Liver (tissue), 9 donors: ENCODE data around the gene F11. TPM values are rescaled to one million over a fixed set of nuclear protein-coding genes. Genes with fewer than 3 reads are reported as not detected.
"Not testable (repeated sequence)": the region's sequence is repeated elsewhere in the genome, so short reads cannot be mapped to it uniquely, and the experiment has no call there.

Experiments used
- DNase-seq: peaks from one replicate; pipeline ENCODE4 v3.0.0-alpha.2; 2017; ENCODE audit warnings: low spot score
- H3K27ac ChIP-seq, 2 donors: one replicate each; pipeline ENCODE4 v1.7.0; 2013; ENCODE audit warnings: inconsistent platforms in 2 of 2, low read length in 2 of 2, control low read depth in 1 of 2, low read depth in 1 of 2, mild to moderate bottlenecking in 1 of 2
- H3K27me3 ChIP-seq, 4 donors: one replicate each; pipeline versions ENCODE4 v1.6.1 to v1.7.0; 2013; ENCODE audit warnings: low read length in 3 of 4, inconsistent platforms in 1 of 4, mild to moderate bottlenecking in 1 of 4, moderate library complexity in 1 of 4; ENCODE audit not compliant: control insufficient read depth in 4 of 4, insufficient read depth in 4 of 4
- H3K36me3 ChIP-seq, 4 donors: one replicate each; pipeline versions ENCODE4 v1.6.1 to v1.7.0; 2013; ENCODE audit warnings: low read length in 3 of 4, mild to moderate bottlenecking in 3 of 4, low read depth in 1 of 4, moderate library complexity in 1 of 4; ENCODE audit not compliant: control insufficient read depth in 4 of 4, insufficient read depth in 3 of 4
- H3K4me1 ChIP-seq, 4 donors: one replicate each; pipeline versions ENCODE4 v1.6.1 to v1.7.0; 2013; ENCODE audit warnings: low read length in 3 of 4, mild to moderate bottlenecking in 3 of 4, moderate library complexity in 1 of 4; ENCODE audit not compliant: control insufficient read depth in 4 of 4, insufficient read depth in 4 of 4
- H3K4me3 ChIP-seq, 3 donors: one replicate each; pipeline versions ENCODE4 v1.6.1 to v1.7.0; 2013; ENCODE audit warnings: low read length in 3 of 3, control low read depth in 1 of 3, low read depth in 1 of 3, mild to moderate bottlenecking in 1 of 3
- H3K9ac ChIP-seq, 2 donors: one replicate each; pipeline ENCODE4 v1.7.0; 2013; ENCODE audit warnings: low read length in 2 of 2, mild to moderate bottlenecking in 2 of 2, moderate library complexity in 2 of 2, control low read depth in 1 of 2, low read depth in 1 of 2
- H3K9me3 ChIP-seq, 4 donors: one replicate each; pipeline versions ENCODE4 v1.6.1 to v1.7.0; 2013; ENCODE audit warnings: low read length in 3 of 4; ENCODE audit not compliant: control insufficient read depth in 4 of 4
- EGR1 ChIP-seq, 2 donors: IDR thresholded peaks; 2 replicates each; pipeline ENCODE4 v1.6.1; 2016 to 2018; ENCODE audit warnings: antibody characterized with exemption in 2 of 2, low read depth in 2 of 2
- FOXA1 ChIP-seq: IDR thresholded peaks from 2 replicates; pipeline ENCODE4 v1.6.1; 2016; ENCODE audit warnings: antibody characterized with exemption
- FOXA2 ChIP-seq: IDR thresholded peaks from 2 replicates; pipeline ENCODE4 v1.6.1; 2016; ENCODE audit warnings: antibody characterized with exemption
- HNF4A ChIP-seq, 2 donors: conservative IDR thresholded peaks; 2 replicates each; pipeline ENCODE4 v1.6.1; 2016; ENCODE audit warnings: antibody characterized with exemption in 2 of 2, mild to moderate bottlenecking in 2 of 2
- HNF4G ChIP-seq: IDR thresholded peaks from 2 replicates; pipeline ENCODE4 v1.6.1; 2016; ENCODE audit warnings: antibody characterized with exemption
- NR2F2 ChIP-seq: IDR thresholded peaks from 2 replicates; pipeline ENCODE4 v1.6.1; 2016; ENCODE audit warnings: antibody characterized with exemption
- RAD21 ChIP-seq, 2 donors: IDR thresholded peaks; 2 replicates each; pipeline ENCODE4 v1.6.1; 2016; ENCODE audit warnings: antibody characterized with exemption in 2 of 2, mild to moderate bottlenecking in 2 of 2
- RXRA ChIP-seq, 2 donors: IDR thresholded peaks; 2 replicates each; pipeline ENCODE4 v1.6.1; 2017 to 2018; ENCODE audit warnings: antibody characterized with exemption in 2 of 2, mild to moderate bottlenecking in 1 of 2
- TAF1 ChIP-seq: conservative IDR thresholded peaks from 2 replicates; pipeline ENCODE4 v1.6.1; 2016; ENCODE audit warnings: antibody characterized with exemption, mild to moderate bottlenecking
- YY1 ChIP-seq: IDR thresholded peaks from 2 replicates; pipeline ENCODE4 v1.6.1; 2016; ENCODE audit warnings: antibody characterized with exemption, mild to moderate bottlenecking
- WGBS: extraction: QIAGEN DNeasy Blood & Tissue Kit; methylation state at CpG from one replicate; pipeline ENCODE4 v1.1.7; 2013; 5-methylcytosine and 5-hydroxymethylcytosine counted together
- polyA plus RNA-seq, 2 donors: library from polyadenylated mRNA; stranded (reverse) in 1 of 2; unstranded in 1 of 2; fragments of 200-250 nt in 1 of 2; fragments of >200 nt in 1 of 2; fragmentation: Nextera tagmentation in 1 of 2; extraction: Ambion mirVana in 1 of 2; gene quantifications; one replicate each; pipeline versions ENCODE4 v1.2.1 to v1.2.3, GENCODE V29; 2013 to 2015
- total RNA-seq, 2 donors: library from RNA; depleted of rRNA; stranded (reverse); fragments of >200 nt; gene quantifications; one replicate each; pipeline ENCODE4 v1.2.3, GENCODE V29; 2014
- TF ChIP-seq, protein P1 (sequence below): IDR thresholded peaks from 2 replicates; pipeline ENCODE4 v1.6.1; 2016; ENCODE audit warnings: antibody characterized with exemption, mild to moderate bottlenecking
- TF ChIP-seq, protein P2 (sequence below): fragments of 150-350 bp; IDR thresholded peaks from 2 replicates; pipeline ENCODE4 v1.5.1; 2017; ENCODE audit warnings: improper control_type of control experiment, low read depth, low read length; ENCODE audit not compliant: missing input control
- TF ChIP-seq, protein P3 (sequence below): IDR thresholded peaks from 2 replicates; pipeline ENCODE4 v1.6.1; 2016; ENCODE audit warnings: antibody characterized with exemption
- donor health status: healthy.
- donor health status: healthy.
- donor health status: healthy.
- donor health status: healthy.
- donor health status: healthy.

The F11 gene
- total and polyA plus RNA-seq, 4 donors: 54.6 to 207 (median 115) TPM

DNA sequence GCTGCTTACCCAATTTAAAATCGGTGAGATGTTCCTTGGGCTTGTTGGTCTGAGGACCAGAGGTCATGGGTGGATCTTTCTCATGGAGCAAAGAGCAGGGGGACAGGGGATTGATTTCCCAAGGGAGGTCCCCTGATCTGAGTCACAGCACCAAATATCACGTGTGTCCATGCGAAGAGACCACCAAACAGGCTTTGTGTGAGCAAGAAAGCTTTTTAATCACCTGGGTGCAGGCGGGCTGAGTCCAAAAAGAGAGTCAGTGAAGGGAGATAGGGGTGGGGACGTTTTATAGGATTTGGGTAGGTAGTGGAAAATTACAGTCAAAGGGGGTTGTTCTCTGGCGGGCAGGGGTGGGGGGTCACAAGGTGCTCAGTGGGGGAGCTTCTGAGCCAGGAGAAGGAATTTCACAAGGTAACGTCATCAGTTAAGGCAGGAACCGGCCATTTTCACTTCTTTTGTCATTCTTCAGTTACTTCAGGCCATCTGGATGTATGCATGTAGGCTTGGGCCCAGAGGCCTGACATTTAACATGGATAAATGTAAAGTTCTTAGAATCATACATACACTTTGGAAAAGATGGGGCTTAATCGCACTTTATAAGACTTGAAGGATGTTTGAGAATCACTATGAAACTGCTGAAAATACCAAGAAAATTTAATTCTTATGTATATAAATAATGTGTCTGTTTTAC is 18.8 kb upstream of the F11 start:
- not testable (repeated sequence) for DNase-seq, H3K9me3 ChIP-seq, H3K27me3 ChIP-seq, H3K9ac ChIP-seq, H3K4me3 ChIP-seq, H3K27ac ChIP-seq, H3K36me3 ChIP-seq
- 94% methylated on average over 9 of the region's 9 CpGs for WGBS
- H3K4me1 ChIP-seq: peaks cover 4 to 17% (median 12%) of the 10 kb centered on the region in 4 donors

DNA sequence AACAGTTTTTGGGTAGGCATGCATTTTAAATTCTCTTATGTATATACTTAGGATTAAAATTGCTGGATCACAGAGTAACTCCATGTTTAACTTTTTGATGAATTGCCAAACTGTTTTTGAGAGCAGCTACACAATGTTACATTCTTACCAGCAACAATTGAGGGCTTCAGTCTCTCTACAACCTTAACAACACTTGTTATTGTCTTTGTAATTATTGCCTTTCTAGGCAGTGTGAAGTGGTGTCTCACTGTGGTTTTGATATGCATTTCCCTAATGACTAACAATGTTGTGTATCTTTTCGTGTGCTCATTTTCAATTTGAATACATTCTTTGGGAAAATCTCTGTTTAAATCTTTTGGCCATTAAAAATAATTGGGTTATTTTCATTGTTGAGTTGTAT is 17.3 kb upstream of the F11 start:
- Histone ChIP-seq H3K36me3 (peaks cover 0 to 16% (median 10%) of the 10 kb centered on the region in 4 donors), H3K9ac (no peak overlapping the region), H3K4me1 (peaks cover 4 to 17% (median 12%) of the 10 kb centered on the region in 4 donors), H3K27ac (no peak overlapping the region), H3K27me3 (no peaks in the 10 kb centered on the region), H3K4me3 (no peak overlapping the region), H3K9me3 (no peaks in the 10 kb centered on the region)
- WGBS: 84% methylated on average over 1 of the region's 1 CpG
- no peak for DNase-seq
- TF ChIP-seq, protein P1, sequence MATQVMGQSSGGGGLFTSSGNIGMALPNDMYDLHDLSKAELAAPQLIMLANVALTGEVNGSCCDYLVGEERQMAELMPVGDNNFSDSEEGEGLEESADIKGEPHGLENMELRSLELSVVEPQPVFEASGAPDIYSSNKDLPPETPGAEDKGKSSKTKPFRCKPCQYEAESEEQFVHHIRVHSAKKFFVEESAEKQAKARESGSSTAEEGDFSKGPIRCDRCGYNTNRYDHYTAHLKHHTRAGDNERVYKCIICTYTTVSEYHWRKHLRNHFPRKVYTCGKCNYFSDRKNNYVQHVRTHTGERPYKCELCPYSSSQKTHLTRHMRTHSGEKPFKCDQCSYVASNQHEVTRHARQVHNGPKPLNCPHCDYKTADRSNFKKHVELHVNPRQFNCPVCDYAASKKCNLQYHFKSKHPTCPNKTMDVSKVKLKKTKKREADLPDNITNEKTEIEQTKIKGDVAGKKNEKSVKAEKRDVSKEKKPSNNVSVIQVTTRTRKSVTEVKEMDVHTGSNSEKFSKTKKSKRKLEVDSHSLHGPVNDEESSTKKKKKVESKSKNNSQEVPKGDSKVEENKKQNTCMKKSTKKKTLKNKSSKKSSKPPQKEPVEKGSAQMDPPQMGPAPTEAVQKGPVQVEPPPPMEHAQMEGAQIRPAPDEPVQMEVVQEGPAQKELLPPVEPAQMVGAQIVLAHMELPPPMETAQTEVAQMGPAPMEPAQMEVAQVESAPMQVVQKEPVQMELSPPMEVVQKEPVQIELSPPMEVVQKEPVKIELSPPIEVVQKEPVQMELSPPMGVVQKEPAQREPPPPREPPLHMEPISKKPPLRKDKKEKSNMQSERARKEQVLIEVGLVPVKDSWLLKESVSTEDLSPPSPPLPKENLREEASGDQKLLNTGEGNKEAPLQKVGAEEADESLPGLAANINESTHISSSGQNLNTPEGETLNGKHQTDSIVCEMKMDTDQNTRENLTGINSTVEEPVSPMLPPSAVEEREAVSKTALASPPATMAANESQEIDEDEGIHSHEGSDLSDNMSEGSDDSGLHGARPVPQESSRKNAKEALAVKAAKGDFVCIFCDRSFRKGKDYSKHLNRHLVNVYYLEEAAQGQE: no peak
- TF ChIP-seq, protein P2, sequence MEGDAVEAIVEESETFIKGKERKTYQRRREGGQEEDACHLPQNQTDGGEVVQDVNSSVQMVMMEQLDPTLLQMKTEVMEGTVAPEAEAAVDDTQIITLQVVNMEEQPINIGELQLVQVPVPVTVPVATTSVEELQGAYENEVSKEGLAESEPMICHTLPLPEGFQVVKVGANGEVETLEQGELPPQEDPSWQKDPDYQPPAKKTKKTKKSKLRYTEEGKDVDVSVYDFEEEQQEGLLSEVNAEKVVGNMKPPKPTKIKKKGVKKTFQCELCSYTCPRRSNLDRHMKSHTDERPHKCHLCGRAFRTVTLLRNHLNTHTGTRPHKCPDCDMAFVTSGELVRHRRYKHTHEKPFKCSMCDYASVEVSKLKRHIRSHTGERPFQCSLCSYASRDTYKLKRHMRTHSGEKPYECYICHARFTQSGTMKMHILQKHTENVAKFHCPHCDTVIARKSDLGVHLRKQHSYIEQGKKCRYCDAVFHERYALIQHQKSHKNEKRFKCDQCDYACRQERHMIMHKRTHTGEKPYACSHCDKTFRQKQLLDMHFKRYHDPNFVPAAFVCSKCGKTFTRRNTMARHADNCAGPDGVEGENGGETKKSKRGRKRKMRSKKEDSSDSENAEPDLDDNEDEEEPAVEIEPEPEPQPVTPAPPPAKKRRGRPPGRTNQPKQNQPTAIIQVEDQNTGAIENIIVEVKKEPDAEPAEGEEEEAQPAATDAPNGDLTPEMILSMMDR: no peak
- TF ChIP-seq, protein P3, sequence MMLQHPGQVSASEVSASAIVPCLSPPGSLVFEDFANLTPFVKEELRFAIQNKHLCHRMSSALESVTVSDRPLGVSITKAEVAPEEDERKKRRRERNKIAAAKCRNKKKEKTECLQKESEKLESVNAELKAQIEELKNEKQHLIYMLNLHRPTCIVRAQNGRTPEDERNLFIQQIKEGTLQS: no peak
- TF ChIP-seq FOXA2: no peak
- no peak for TF ChIP-seq NR2F2

DNA sequence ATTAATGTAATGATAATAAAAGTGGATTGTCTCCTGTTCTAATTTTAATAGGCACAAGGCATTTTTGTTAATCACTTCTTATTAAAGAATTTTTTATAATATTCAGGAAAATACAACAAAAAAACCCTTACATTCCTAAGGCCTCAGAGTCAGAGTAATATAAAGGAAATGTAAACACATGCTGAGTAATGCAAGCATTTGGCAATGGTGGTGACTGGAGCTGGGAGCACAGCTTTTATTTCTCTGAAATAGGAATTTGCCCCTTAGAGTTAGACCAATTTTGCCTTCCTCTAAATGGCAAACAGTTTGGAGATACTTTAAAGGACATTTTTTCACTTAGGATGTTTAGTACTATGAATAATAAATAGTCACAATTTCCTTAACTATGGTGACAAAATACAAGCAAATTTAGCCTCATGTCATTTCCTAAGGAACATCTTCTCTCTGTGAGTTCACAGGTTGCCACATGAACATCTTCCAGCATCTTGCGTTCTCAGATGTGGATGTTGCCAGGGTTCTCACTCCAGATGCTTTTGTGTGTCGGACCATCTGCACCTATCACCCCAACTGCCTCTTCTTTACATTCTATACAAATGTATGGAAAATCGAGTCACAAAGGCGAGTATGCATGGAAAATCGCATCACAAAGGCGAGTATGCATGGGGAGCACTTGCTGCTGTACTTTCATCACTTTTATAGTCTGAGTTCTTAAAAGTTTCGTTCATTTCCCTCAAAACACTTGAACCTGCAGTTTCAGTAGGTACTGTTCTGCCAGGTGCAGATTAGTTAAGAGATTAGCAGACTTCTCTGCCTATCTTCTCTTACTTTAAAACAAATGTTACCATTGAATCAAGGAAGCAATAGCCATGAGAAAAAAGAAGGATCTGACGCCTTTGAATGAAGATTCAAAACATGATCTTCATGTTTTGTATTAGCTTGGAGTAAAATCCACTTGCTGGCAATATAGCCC is 15.9 kb upstream of the F11 start:
- peaks cover 4 to 17% (median 12%) of the 10 kb centered on the region in 4 donors for H3K4me1 ChIP-seq
- no peaks in the 10 kb centered on the region for H3K27me3 ChIP-seq
- peaks cover 0 to 27% (median 13%) of the 10 kb centered on the region in 4 donors for H3K36me3 ChIP-seq
- WGBS: 72% methylated on average over 8 of the region's 8 CpGs
- no peak overlapping the region for H3K4me3 ChIP-seq
- H3K9me3 ChIP-seq: no peaks in the 10 kb centered on the region
- peak overlapping the region; percentile 3 to 69 for H3K27ac ChIP-seq
- H3K9ac ChIP-seq: no peak overlapping the region
- DNase-seq: no peak
- TF ChIP-seq, protein P1: no peak
- TF ChIP-seq HNF4A (conservative IDR thresholded peaks at IDR 0.05) (no peak), FOXA1 (no peak), RAD21 (IDR thresholded peaks at IDR 0.05) (no peak), RXRA (IDR thresholded peaks at IDR 0.05) (no peak), YY1 (no peak), HNF4G (no peak), TAF1 (no peak), FOXA2 (no peak), EGR1 (IDR thresholded peaks at IDR 0.05; ENCODE audit: low read depth in 2 of 2) (no peak)
